Trophoblast cell (in vitro differentiated cells and primary cell): ENCODE data around the gene ZNF488.

Experiments used
- DNase-seq, 2 donors: peaks; one replicate each; pipeline ENCODE4 v3.0.0-alpha.2; 2016
- H2AFZ ChIP-seq: 2 replicates; pipeline ENCODE4 v1.6.1; 2013; ENCODE audit warnings: low read length, moderate library complexity, mild to moderate bottlenecking; ENCODE audit not compliant: insufficient read depth, poor library complexity
- H2AK5ac ChIP-seq: 2 replicates; pipeline ENCODE4 v1.6.1; 2013; ENCODE audit warnings: mild to moderate bottlenecking, low read length
- H2BK120ac ChIP-seq: 2 replicates; pipeline ENCODE4 v1.6.1; 2013; ENCODE audit warnings: low read length, mild to moderate bottlenecking, moderate library complexity; ENCODE audit not compliant: insufficient read depth, poor library complexity
- H2BK12ac ChIP-seq: 2 replicates; pipeline ENCODE4 v1.6.1; 2013; ENCODE audit warnings: mild to moderate bottlenecking, low read length, moderate library complexity
- H2BK5ac ChIP-seq: 2 replicates; pipeline ENCODE4 v1.6.1; 2013; ENCODE audit warnings: low read length, low read depth, moderate library complexity, mild to moderate bottlenecking; ENCODE audit not compliant: poor library complexity
- H3K14ac ChIP-seq: 2 replicates; pipeline ENCODE4 v1.6.1; 2013; ENCODE audit warnings: mild to moderate bottlenecking, low read length
- H3K18ac ChIP-seq: 2 replicates; pipeline ENCODE4 v1.6.1; 2013; ENCODE audit warnings: mild to moderate bottlenecking, low read length
- H3K23ac ChIP-seq: 2 replicates; pipeline ENCODE4 v1.6.1; 2013; ENCODE audit warnings: low read length
- H3K27ac ChIP-seq: 2 replicates; pipeline ENCODE4 v1.5.1; 2013; ENCODE audit warnings: low read depth, mild to moderate bottlenecking, inconsistent platforms, low read length, moderate library complexity
- H3K27me3 ChIP-seq: 2 replicates; pipeline ENCODE4 v1.6.1; 2013; ENCODE audit warnings: inconsistent platforms, mild to moderate bottlenecking, low read length, moderate library complexity; ENCODE audit not compliant: insufficient read depth
- H3K36me3 ChIP-seq, 2 experiments: 1 replicate in 1 of 2; 2 replicates in 1 of 2; pipeline ENCODE4 v1.6.1; 2013; ENCODE audit warnings: low read length in 2 of 2, mild to moderate bottlenecking in 2 of 2, moderate library complexity in 1 of 2; ENCODE audit not compliant: insufficient read depth in 2 of 2, control insufficient read depth in 1 of 2
- H3K4ac ChIP-seq: 2 replicates; pipeline ENCODE4 v1.6.1; 2013; ENCODE audit warnings: low read depth, mild to moderate bottlenecking, low read length, moderate library complexity
- H3K4me1 ChIP-seq, 2 experiments: 1 replicate in 1 of 2; 2 replicates in 1 of 2; pipeline ENCODE4 v1.6.1; 2013; ENCODE audit warnings: low read length in 2 of 2, mild to moderate bottlenecking in 2 of 2, moderate library complexity in 1 of 2; ENCODE audit not compliant: insufficient read depth in 2 of 2, control insufficient read depth in 1 of 2
- H3K4me2 ChIP-seq: 2 replicates; pipeline ENCODE4 v1.6.1; 2013; ENCODE audit warnings: inconsistent platforms, mild to moderate bottlenecking, low read length, moderate library complexity
- H3K4me3 ChIP-seq: 2 replicates; pipeline ENCODE4 v1.5.1; 2013; ENCODE audit warnings: mild to moderate bottlenecking, low read depth, low read length, inconsistent platforms
- H3K79me1 ChIP-seq: one replicate; pipeline ENCODE4 v1.6.1; 2013; ENCODE audit warnings: low read length
- H3K79me2 ChIP-seq: 2 replicates; pipeline ENCODE4 v1.6.1; 2013; ENCODE audit warnings: low read length, mild to moderate bottlenecking; ENCODE audit not compliant: control insufficient read depth, insufficient read depth, poor library complexity
- H3K9ac ChIP-seq: 2 replicates; pipeline ENCODE4 v1.6.1; 2013; ENCODE audit warnings: mild to moderate bottlenecking, low read length
- H3K9me3 ChIP-seq: 2 replicates; pipeline ENCODE4 v1.6.1; 2013; ENCODE audit warnings: low read depth, mild to moderate bottlenecking, control low read depth, inconsistent platforms, low read length; ENCODE audit not compliant: insufficient read depth
- H4K12ac ChIP-seq: 2 replicates; pipeline ENCODE4 v1.6.1; 2013; ENCODE audit warnings: low read depth, mild to moderate bottlenecking, low read length, moderate library complexity
- H4K8ac ChIP-seq: 2 replicates; pipeline ENCODE4 v1.6.1; 2013; ENCODE audit warnings: low read depth, mild to moderate bottlenecking, low read length, moderate library complexity
- H4K91ac ChIP-seq: one replicate; pipeline ENCODE4 v1.6.1; 2013; ENCODE audit warnings: low read depth, mild to moderate bottlenecking, low read length, moderate library complexity
- WGBS: extraction: QIAGEN DNeasy Blood & Tissue Kit; methylation state at CpG from one replicate; pipeline ENCODE4 v1.1.7; 2013; ENCODE audit warnings: missing lambda C conversion rate; ENCODE audit not compliant: insufficient read length, insufficient coverage; ENCODE audit errors: extremely low coverage; 5-methylcytosine and 5-hydroxymethylcytosine counted together

ZNF488 gene

GRCh38 chr10:47319784-47320183 is 64.3 kb downstream of the ZNF488 start:
- Histone ChIP-seq H3K9ac (no peak overlapping the region), H3K4me1 (no peaks in the 10 kb centered on the region), H3K79me2 (no peaks in the 10 kb centered on the region), H2BK120ac (no peak overlapping the region), H2AFZ (no peak overlapping the region), H4K12ac (no peak overlapping the region), H3K36me3 (no peaks in the 10 kb centered on the region), H3K4ac (no peak overlapping the region), H3K4me2 (no peak overlapping the region), H3K79me1 (no peaks in the 10 kb centered on the region), H3K4me3 (no peak overlapping the region), H3K9me3 (no peaks in the 10 kb centered on the region), H2BK5ac (no peak overlapping the region), H2BK12ac (no peak overlapping the region), H3K27me3 (no peaks in the 10 kb centered on the region), H2AK5ac (no peak overlapping the region), H3K23ac (no peak overlapping the region), H3K27ac (no peak overlapping the region), H4K91ac (no peak overlapping the region), H3K18ac (no peak overlapping the region), H3K14ac (no peak overlapping the region), H4K8ac (no peak overlapping the region)
- no CpG with 5 or more reads among the region's 8 CpGs for WGBS
- no peak for DNase-seq

GRCh38 chr10:47318706-47319105 is 65.4 kb downstream of the ZNF488 start:
- no peak overlapping the region for H2BK12ac ChIP-seq
- no peaks in the 10 kb centered on the region for H3K4me1 ChIP-seq
- H4K8ac ChIP-seq: no peak overlapping the region
- H2BK120ac ChIP-seq: no peak overlapping the region
- no peak overlapping the region for H3K27ac ChIP-seq
- no peak overlapping the region for H3K23ac ChIP-seq
- H3K4me2 ChIP-seq: no peak overlapping the region
- H2AK5ac ChIP-seq: no peak overlapping the region
- DNase-seq: no peak
- no peak overlapping the region for H2AFZ ChIP-seq
- no peak overlapping the region for H3K18ac ChIP-seq
- no peaks in the 10 kb centered on the region for H3K79me2 ChIP-seq
- H3K36me3 ChIP-seq: no peaks in the 10 kb centered on the region
- H3K14ac ChIP-seq: no peak overlapping the region
- no peak overlapping the region for H3K4ac ChIP-seq
- H2BK5ac ChIP-seq: no peak overlapping the region
- no peaks in the 10 kb centered on the region for H3K79me1 ChIP-seq
- H3K9ac ChIP-seq: no peak overlapping the region
- no peak overlapping the region for H3K4me3 ChIP-seq
- no CpG with 5 or more reads among the region's 9 CpGs for WGBS
- H4K12ac ChIP-seq: no peak overlapping the region
- no peaks in the 10 kb centered on the region for H3K9me3 ChIP-seq
- no peaks in the 10 kb centered on the region for H3K27me3 ChIP-seq
- H4K91ac ChIP-seq: no peak overlapping the region

GRCh38 chr10:47317251-47317650 is 66.8 kb downstream of the ZNF488 start:
- Histone ChIP-seq H3K27ac (no peak overlapping the region), H3K79me1 (no peaks in the 10 kb centered on the region), H3K36me3 (no peaks in the 10 kb centered on the region), H4K91ac (no peak overlapping the region), H3K9ac (no peak overlapping the region), H3K4me3 (no peak overlapping the region), H3K14ac (no peak overlapping the region), H3K4me1 (no peaks in the 10 kb centered on the region), H3K18ac (no peak overlapping the region), H2BK5ac (no peak overlapping the region), H2BK12ac (no peak overlapping the region), H3K4ac (no peak overlapping the region), H2AK5ac (no peak overlapping the region), H3K9me3 (no peaks in the 10 kb centered on the region), H2BK120ac (no peak overlapping the region), H2AFZ (no peak overlapping the region), H4K12ac (no peak overlapping the region), H3K79me2 (no peaks in the 10 kb centered on the region), H3K23ac (no peak overlapping the region), H3K4me2 (no peak overlapping the region), H4K8ac (no peak overlapping the region), H3K27me3 (no peaks in the 10 kb centered on the region)
- WGBS: no CpG with 5 or more reads among the region's 4 CpGs
- DNase-seq: no peak

DNA sequence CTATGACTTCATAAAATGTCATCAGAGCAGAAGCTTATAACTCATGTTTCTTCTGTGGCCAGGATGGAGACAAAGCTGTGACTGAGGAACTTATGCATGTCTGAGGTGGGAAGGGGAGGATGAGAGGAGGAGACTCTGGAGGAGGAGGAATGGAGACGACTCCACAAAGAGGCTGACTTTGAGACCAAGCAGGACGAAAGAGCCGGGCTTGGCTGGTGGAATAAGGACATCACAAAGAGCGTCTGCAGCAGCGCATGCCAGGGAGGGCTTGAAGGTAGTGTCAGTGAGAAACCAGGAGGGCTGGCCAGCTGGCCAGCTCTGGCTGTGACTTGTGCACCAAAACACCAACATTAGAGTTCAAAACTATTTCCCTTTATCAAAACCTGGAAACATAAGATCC is 68.0 kb downstream of the ZNF488 start:
- no peak overlapping the region for H3K14ac ChIP-seq
- H3K4ac ChIP-seq: no peak overlapping the region
- H4K8ac ChIP-seq: no peak overlapping the region
- H4K91ac ChIP-seq: no peak overlapping the region
- no peak overlapping the region for H3K23ac ChIP-seq
- H3K79me1 ChIP-seq: no peaks in the 10 kb centered on the region
- no peak overlapping the region for H4K12ac ChIP-seq
- no peak overlapping the region for H3K4me3 ChIP-seq
- no peak overlapping the region for H2BK120ac ChIP-seq
- no peaks in the 10 kb centered on the region for H3K9me3 ChIP-seq
- no peak overlapping the region for H3K18ac ChIP-seq
- no peak for DNase-seq
- H2AFZ ChIP-seq: no peak overlapping the region
- H3K9ac ChIP-seq: no peak overlapping the region
- H2AK5ac ChIP-seq: no peak overlapping the region
- H3K36me3 ChIP-seq: no peaks in the 10 kb centered on the region
- no peak overlapping the region for H2BK12ac ChIP-seq
- no CpG with 5 or more reads among the region's 5 CpGs for WGBS
- no peaks in the 10 kb centered on the region for H3K4me1 ChIP-seq
- no peak overlapping the region for H2BK5ac ChIP-seq
- H3K27me3 ChIP-seq: no peaks in the 10 kb centered on the region
- H3K79me2 ChIP-seq: no peaks in the 10 kb centered on the region
- H3K4me2 ChIP-seq: no peak overlapping the region
- H3K27ac ChIP-seq: no peak overlapping the region
